Fibroblast of lung (primary cell): ENCODE measurements around the gene SYNJ2BP.

Experiments
- EZH2 ChIP-seq: IDR thresholded peaks from 2 replicates; pipeline ENCODE4 v1.5.1; 2012; ENCODE audit warnings: low read length, control low read depth, mild to moderate bottlenecking; ENCODE audit errors: missing control alignments
- TF ChIP-seq, protein P1 (sequence below), 2 donors: IDR thresholded peaks in 1 of 2; conservative IDR thresholded peaks in 1 of 2; 1 replicate in 1 of 2; 2 replicates in 1 of 2; pipeline ENCODE4 v1.5.1; 2011 to 2012; ENCODE audit warnings: low read length in 2 of 2, control low read depth in 1 of 2, inconsistent platforms in 1 of 2, low read depth in 1 of 2, mild to moderate bottlenecking in 1 of 2

DNA sequence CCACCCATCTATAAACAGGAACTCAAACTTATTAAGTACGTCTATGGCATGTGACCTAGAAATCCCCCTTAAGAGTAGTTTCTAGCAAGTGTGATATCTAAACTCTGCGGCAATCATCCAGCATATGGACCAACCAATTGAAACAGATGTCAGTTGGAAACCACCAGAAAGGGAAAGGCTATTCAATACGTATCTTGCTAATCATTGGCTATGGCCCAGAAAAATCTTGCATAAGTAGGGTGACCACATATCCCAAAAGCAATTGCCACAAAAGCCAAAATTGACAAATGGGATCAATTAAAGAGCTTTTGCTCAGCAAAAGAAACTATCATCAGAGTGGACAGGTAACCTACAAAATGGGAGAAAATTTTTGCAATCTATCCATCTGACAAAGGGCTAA, 24.2 kb downstream of the SYNJ2BP start:
- TF ChIP-seq, protein P1, sequence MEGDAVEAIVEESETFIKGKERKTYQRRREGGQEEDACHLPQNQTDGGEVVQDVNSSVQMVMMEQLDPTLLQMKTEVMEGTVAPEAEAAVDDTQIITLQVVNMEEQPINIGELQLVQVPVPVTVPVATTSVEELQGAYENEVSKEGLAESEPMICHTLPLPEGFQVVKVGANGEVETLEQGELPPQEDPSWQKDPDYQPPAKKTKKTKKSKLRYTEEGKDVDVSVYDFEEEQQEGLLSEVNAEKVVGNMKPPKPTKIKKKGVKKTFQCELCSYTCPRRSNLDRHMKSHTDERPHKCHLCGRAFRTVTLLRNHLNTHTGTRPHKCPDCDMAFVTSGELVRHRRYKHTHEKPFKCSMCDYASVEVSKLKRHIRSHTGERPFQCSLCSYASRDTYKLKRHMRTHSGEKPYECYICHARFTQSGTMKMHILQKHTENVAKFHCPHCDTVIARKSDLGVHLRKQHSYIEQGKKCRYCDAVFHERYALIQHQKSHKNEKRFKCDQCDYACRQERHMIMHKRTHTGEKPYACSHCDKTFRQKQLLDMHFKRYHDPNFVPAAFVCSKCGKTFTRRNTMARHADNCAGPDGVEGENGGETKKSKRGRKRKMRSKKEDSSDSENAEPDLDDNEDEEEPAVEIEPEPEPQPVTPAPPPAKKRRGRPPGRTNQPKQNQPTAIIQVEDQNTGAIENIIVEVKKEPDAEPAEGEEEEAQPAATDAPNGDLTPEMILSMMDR (conservative IDR thresholded peaks at IDR 0.05 in 1 of 2, IDR thresholded peaks at IDR 0.05 in 1 of 2; ENCODE audit: low read depth in 1 of 2, low read length in 2 of 2): no peak
- no peak for TF ChIP-seq EZH2
